Gastrocnemius medialis (tissue), 4 donors: Measurements from ENCODE around the gene TBX15. TPM values are rescaled to one million over a fixed set of nuclear protein-coding genes. Genes with fewer than 3 reads are reported as not detected.

Source experiments
- ATAC-seq, 2 donors: fragments of 150-250 bp; one replicate each; pipeline ENCODE4 v1.9.1; 2016
- DNase-seq, 2 donors: peaks; one replicate each; pipeline ENCODE4 v3.0.0-alpha.2; 2019
- H3K27ac ChIP-seq, 4 donors: fragments of 200-600 bp; sonication (generic); 1 replicate in 1 of 4; 2 replicates in 3 of 4; pipeline ENCODE4 v1.5.1; 2016 to 2018; ENCODE audit warnings: mild to moderate bottlenecking in 2 of 4, moderate library complexity in 1 of 4
- H3K27me3 ChIP-seq, 3 donors: fragments of 200-600 bp; sonication (generic) in 2 of 3; 1 replicate in 1 of 3; 2 replicates in 2 of 3; pipeline versions ENCODE4 v1.5.1 to v1.6.0; 2016 to 2019; ENCODE audit warnings: mild to moderate bottlenecking in 1 of 3, moderate library complexity in 1 of 3
- H3K36me3 ChIP-seq, 2 donors: fragments of 200-600 bp; sonication (generic) in 1 of 2; one replicate each; pipeline ENCODE4 v1.5.1; 2017 to 2018
- H3K4me1 ChIP-seq, 2 donors: fragments of 200-600 bp; sonication (generic) in 1 of 2; one replicate each; pipeline ENCODE4 v1.5.1; 2016 to 2017; ENCODE audit warnings: mild to moderate bottlenecking in 2 of 2
- H3K4me3 ChIP-seq, 4 donors: fragments of 200-600 bp; sonication (generic) in 3 of 4; 1 replicate in 1 of 4; 2 replicates in 3 of 4; pipeline ENCODE4 v1.5.1; 2016 to 2019; ENCODE audit warnings: mild to moderate bottlenecking in 2 of 4
- H3K9me3 ChIP-seq, 3 donors: fragments of 200-600 bp; sonication (generic) in 2 of 3; 1 replicate in 1 of 3; 2 replicates in 2 of 3; pipeline ENCODE4 v1.5.1; 2016 to 2019
- POLR2A ChIP-seq, 2 donors: fragments of 450-650 bp; IDR thresholded peaks; one replicate each; pipeline ENCODE4 v1.6.1; 2017; ENCODE audit warnings: antibody characterized with exemption in 2 of 2, mild to moderate bottlenecking in 2 of 2, moderate library complexity in 2 of 2
- in situ Hi-C, 4 donors: fragments of 200-750 bp; cut with MboI; loops; one replicate each; pipeline versions ENCODE4 v1.15.0 to v1.8.0; 2017; ENCODE audit warnings: low sequenced_read_pairs in 4 of 4
- intact Hi-C: fragments of 100-400 bp; cut with DNase I; formaldehyde crosslinking; loops from one replicate; pipeline ENCODE4 v1.15.1; 2023; ENCODE audit warnings: low total_unique reads
- total RNA-seq, 4 donors: library from RNA; depleted of rRNA; stranded (reverse); fragments of >200 nt; gene quantifications; one replicate each; pipeline versions ENCODE4 v1.1.0 to v1.2.3, GENCODE V29; 2016
- TF ChIP-seq, protein P1 (sequence below), 5 experiments: fragments of 450-650 bp in 3 of 5; fragments of 200-600 bp in 2 of 5; sonication (generic) in 2 of 5; IDR thresholded peaks in 4 of 5; conservative IDR thresholded peaks in 1 of 5; 1 replicate in 4 of 5; 2 replicates in 1 of 5; pipeline ENCODE4 v1.5.1; 2016 to 2019; ENCODE audit warnings: antibody characterized with exemption in 5 of 5, mild to moderate bottlenecking in 3 of 5, moderate library complexity in 3 of 5

TBX15 gene
- total RNA-seq, 4 donors from 2014 or later, result 91.4 to 275 (median 245) TPM

DNA sequence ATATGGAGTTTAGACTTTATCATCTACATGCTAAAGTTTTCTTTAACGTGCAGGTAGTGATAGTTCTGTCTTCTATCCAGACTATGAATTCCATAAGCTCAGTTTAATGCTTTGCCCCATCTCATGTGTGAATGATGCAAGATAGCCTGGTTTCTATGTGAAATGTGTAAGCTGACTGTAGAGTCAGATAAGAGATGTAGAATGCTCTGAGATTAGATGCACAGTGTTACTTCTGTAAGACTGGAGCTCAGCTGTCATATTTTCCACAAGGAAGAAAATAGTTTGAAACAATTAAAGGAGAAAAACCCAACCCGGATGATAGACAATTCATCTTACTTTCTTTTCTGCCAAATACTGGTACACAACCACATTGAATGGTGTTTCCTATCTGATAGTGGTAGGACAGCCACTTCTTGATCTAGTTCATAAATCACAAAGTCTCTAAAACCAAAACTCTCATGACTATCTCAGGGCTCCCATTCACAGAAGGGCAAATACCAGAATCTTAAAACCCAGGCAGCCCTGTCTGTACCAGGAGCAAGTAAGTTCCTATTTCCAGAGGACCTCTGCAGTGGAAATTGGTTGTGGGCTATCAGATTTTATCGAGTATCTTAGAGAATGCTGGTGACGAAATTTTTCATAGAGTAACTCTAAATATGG lies 50.6 kb downstream of the TBX15 start:
- Histone ChIP-seq H3K27me3 (no peaks in the 10 kb centered on the region), H3K9me3 (no peaks in the 10 kb centered on the region), H3K36me3 (no peaks in the 10 kb centered on the region), H3K4me3 (peak overlapping the region in 1 of 4 donors; percentile 8), H3K27ac (peak overlapping the region; percentile 50 to 93 (median 72)), H3K4me1 (peaks cover 78 to 92% of the 10 kb centered on the region in 2 donors)
- TF ChIP-seq, protein P1, sequence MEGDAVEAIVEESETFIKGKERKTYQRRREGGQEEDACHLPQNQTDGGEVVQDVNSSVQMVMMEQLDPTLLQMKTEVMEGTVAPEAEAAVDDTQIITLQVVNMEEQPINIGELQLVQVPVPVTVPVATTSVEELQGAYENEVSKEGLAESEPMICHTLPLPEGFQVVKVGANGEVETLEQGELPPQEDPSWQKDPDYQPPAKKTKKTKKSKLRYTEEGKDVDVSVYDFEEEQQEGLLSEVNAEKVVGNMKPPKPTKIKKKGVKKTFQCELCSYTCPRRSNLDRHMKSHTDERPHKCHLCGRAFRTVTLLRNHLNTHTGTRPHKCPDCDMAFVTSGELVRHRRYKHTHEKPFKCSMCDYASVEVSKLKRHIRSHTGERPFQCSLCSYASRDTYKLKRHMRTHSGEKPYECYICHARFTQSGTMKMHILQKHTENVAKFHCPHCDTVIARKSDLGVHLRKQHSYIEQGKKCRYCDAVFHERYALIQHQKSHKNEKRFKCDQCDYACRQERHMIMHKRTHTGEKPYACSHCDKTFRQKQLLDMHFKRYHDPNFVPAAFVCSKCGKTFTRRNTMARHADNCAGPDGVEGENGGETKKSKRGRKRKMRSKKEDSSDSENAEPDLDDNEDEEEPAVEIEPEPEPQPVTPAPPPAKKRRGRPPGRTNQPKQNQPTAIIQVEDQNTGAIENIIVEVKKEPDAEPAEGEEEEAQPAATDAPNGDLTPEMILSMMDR (IDR thresholded peaks at IDR 0.05 in 4 of 5, conservative IDR thresholded peaks at IDR 0.05 in 1 of 5), result no peak
- no peak for TF ChIP-seq POLR2A (IDR thresholded peaks at IDR 0.05)
- DNase-seq (no peak), ATAC-seq (no peak)
- in situ Hi-C loops, result loop anchor here in 1 of 4 donors (5.0 kb wide), 1 partner anchor 50 kb away; the partner anchor contains the start of gene TBX15
- intact Hi-C loops, result loop anchor here (5.0 kb wide), 1 partner anchor 60 kb away; no protein-coding TSS in a partner anchor

DNA sequence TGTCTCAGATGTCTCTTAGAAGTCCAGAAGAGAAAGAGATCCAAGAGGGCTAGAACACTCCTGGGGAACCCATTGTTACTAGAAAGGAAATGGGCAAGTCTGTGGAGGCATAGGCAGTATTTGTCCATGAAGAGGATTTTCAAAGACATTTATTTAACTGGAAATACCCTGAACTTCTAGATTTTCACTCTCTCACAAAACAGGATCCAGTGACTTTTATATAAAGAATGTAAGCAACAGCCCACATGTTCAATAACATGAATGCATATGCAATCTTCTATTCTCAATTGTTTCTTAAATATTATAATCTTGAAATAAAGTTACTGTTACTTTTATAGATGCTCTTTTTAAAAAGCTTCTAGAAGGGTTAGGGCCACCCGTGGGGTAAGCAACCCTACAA lies 53.4 kb downstream of the TBX15 start:
- Histone ChIP-seq H3K27ac (peak overlapping the region; percentile 40 to 83 (median 46)), H3K36me3 (peaks cover 0 to 9% of the 10 kb centered on the region in 2 donors), H3K27me3 (no peaks in the 10 kb centered on the region), H3K9me3 (no peaks in the 10 kb centered on the region), H3K4me3 (no peak overlapping the region), H3K4me1 (peaks cover 56 to 71% of the 10 kb centered on the region in 2 donors)
- in situ Hi-C loops (loop anchor here in 1 of 4 donors (5.0 kb wide), 1 partner anchor 53 kb away; the partner anchor contains the start of gene TBX15), intact Hi-C loops (loop anchor here (5.0 kb wide), 1 partner anchor 57 kb away; no protein-coding TSS in a partner anchor)
- TF ChIP-seq POLR2A (IDR thresholded peaks at IDR 0.05), result no peak
- TF ChIP-seq, protein P1 (IDR thresholded peaks at IDR 0.05 in 4 of 5, conservative IDR thresholded peaks at IDR 0.05 in 1 of 5), result no peak
- no peak for DNase-seq
- no peak for ATAC-seq

DNA sequence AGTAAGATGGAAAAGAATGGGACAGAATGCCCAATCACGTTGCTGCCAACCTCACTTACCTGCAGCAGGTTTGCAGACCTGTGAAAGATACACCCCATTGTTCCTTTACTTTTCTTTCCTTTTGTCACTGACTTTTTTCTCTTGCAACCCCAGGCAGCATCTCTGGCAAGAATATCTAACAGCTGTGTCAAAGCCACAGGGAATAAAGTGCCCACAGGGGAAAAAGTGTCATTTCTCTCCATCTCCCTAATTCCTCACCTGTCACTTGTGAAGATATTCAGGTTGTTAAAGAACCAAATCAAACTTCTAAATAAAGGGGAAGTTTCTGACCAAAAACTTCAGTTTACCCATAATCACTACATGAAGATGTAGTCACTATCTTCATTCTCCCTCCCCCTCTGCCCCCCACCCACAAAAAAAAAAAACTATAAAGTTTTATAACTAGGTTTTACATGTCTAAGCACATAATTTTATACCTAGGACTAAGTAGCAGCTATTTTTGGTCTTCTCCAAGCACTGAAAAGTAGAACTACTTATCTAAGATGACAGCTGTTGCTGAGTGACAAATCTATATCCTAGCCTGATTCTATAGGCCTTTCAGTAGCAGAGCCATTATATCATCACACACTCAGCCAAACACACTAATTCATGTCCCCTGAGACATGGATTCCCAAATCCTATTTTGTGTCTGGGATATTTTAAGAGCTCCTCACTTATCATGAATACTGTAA lies 54.9 kb downstream of the TBX15 start:
- Histone ChIP-seq H3K27me3 (no peaks in the 10 kb centered on the region), H3K4me1 (peaks cover 43 to 56% of the 10 kb centered on the region in 2 donors), H3K4me3 (no peak overlapping the region), H3K9me3 (no peaks in the 10 kb centered on the region), H3K27ac (peak overlapping the region in 2 of 4 donors; percentile 52 to 83), H3K36me3 (peaks cover 0 to 19% of the 10 kb centered on the region in 2 donors)
- intact Hi-C loops, result no loop called here
- TF ChIP-seq, protein P1 (IDR thresholded peaks at IDR 0.05 in 4 of 5, conservative IDR thresholded peaks at IDR 0.05 in 1 of 5), result no peak
- no peak for TF ChIP-seq POLR2A (IDR thresholded peaks at IDR 0.05)
- DNase-seq (no peak), ATAC-seq (no peak)
- in situ Hi-C loops, result no loop called here

DNA sequence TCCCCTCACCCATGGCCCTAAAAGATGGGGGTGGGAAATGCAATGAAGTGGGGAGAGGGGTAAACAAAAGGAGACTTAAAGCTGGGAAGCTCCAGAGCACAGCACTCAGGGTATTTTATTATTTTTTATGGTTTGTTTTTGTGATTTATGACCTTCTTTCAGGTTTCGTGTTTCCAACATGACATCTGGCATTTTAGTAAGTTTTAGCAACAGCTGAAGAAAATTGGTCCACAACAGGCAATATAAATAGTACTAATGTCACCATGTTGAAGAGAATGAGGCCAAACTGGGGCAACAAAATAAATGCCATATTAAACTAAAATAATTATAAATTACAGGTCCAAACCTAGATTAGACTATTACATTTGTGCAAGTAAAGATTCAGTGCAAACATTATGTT lies 56.3 kb downstream of the TBX15 start:
- no peak for TF ChIP-seq POLR2A (IDR thresholded peaks at IDR 0.05)
- TF ChIP-seq, protein P1 (IDR thresholded peaks at IDR 0.05 in 4 of 5, conservative IDR thresholded peaks at IDR 0.05 in 1 of 5), result no peak
- Histone ChIP-seq H3K27me3 (no peaks in the 10 kb centered on the region), H3K4me3 (no peak overlapping the region), H3K27ac (peak overlapping the region in 2 of 4 donors; percentile 1 to 3), H3K36me3 (peaks cover 0 to 28% of the 10 kb centered on the region in 2 donors), H3K9me3 (no peaks in the 10 kb centered on the region), H3K4me1 (peaks cover 40 to 44% of the 10 kb centered on the region in 2 donors)
- DNase-seq (no peak), ATAC-seq (no peak)
- intact Hi-C loops (no loop called here), in situ Hi-C loops (no loop called here)
